Gastrocnemius medialis (tissue), 4 donors: Measurements from ENCODE around the gene IRF7.

ENCODE experiments used
- POLR2A ChIP-seq, 2 donors: fragments of 450-650 bp; IDR thresholded peaks; one replicate each; pipeline ENCODE4 v1.6.1; 2017; ENCODE audit warnings: antibody characterized with exemption in 2 of 2, mild to moderate bottlenecking in 2 of 2, moderate library complexity in 2 of 2
- TF ChIP-seq, protein P1 (sequence below), 5 experiments: fragments of 450-650 bp in 3 of 5; fragments of 200-600 bp in 2 of 5; sonication (generic) in 2 of 5; IDR thresholded peaks in 4 of 5; conservative IDR thresholded peaks in 1 of 5; 1 replicate in 4 of 5; 2 replicates in 1 of 5; pipeline ENCODE4 v1.5.1; 2016 to 2019; ENCODE audit warnings: antibody characterized with exemption in 5 of 5, mild to moderate bottlenecking in 3 of 5, moderate library complexity in 3 of 5

- TF ChIP-seq, protein P1, sequence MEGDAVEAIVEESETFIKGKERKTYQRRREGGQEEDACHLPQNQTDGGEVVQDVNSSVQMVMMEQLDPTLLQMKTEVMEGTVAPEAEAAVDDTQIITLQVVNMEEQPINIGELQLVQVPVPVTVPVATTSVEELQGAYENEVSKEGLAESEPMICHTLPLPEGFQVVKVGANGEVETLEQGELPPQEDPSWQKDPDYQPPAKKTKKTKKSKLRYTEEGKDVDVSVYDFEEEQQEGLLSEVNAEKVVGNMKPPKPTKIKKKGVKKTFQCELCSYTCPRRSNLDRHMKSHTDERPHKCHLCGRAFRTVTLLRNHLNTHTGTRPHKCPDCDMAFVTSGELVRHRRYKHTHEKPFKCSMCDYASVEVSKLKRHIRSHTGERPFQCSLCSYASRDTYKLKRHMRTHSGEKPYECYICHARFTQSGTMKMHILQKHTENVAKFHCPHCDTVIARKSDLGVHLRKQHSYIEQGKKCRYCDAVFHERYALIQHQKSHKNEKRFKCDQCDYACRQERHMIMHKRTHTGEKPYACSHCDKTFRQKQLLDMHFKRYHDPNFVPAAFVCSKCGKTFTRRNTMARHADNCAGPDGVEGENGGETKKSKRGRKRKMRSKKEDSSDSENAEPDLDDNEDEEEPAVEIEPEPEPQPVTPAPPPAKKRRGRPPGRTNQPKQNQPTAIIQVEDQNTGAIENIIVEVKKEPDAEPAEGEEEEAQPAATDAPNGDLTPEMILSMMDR (IDR thresholded peaks at IDR 0.05 in 4 of 5, conservative IDR thresholded peaks at IDR 0.05 in 1 of 5), result no peak
- no peak for TF ChIP-seq POLR2A (IDR thresholded peaks at IDR 0.05)
Measured at GRCh38 chr11:590997-591396, 24.8 kb downstream of the IRF7 start.
